Lung (tissue), 12 donors: ENCODE data around the gene AXIN2. TPM values are rescaled to one million over a fixed set of nuclear protein-coding genes. Genes with fewer than 3 reads are reported as not detected.

Source experiments
- ATAC-seq: fragments of 200-7000 bp; cut with Tn5 transposase; one replicate; pipeline ENCODE4 v1.9.1; 2020; ENCODE audit warnings: moderate number of reproducible peaks; ENCODE audit not compliant: insufficient read depth, low FRiP score
- DNase-seq, 3 donors: peaks; one replicate each; pipeline ENCODE4 v3.0.0-alpha.2; 2013 to 2017
- H3K27ac ChIP-seq, 2 donors: one replicate each; pipeline ENCODE4 v1.5.1; 2013; ENCODE audit warnings: mild to moderate bottlenecking in 2 of 2, moderate library complexity in 2 of 2, control low read depth in 1 of 2, inconsistent platforms in 1 of 2, low read depth in 1 of 2, low read length in 1 of 2
- H3K27me3 ChIP-seq, 3 donors: one replicate each; pipeline ENCODE4 v1.5.1; 2013; ENCODE audit warnings: low read length in 2 of 3; ENCODE audit not compliant: control insufficient read depth in 3 of 3, insufficient read depth in 3 of 3
- H3K36me3 ChIP-seq, 4 donors: one replicate each; pipeline ENCODE4 v1.5.1; 2013; ENCODE audit warnings: low read length in 4 of 4, mild to moderate bottlenecking in 1 of 4, moderate library complexity in 1 of 4; ENCODE audit not compliant: control insufficient read depth in 4 of 4, insufficient read depth in 4 of 4
- H3K4me1 ChIP-seq, 5 donors: one replicate each; pipeline ENCODE4 v1.5.1; 2013; ENCODE audit warnings: low read length in 5 of 5, mild to moderate bottlenecking in 2 of 5, moderate library complexity in 1 of 5; ENCODE audit not compliant: control insufficient read depth in 5 of 5, insufficient read depth in 5 of 5
- H3K4me3 ChIP-seq: one replicate; pipeline ENCODE4 v1.5.1; 2013; ENCODE audit warnings: mild to moderate bottlenecking, control low read depth, moderate library complexity
- H3K9ac ChIP-seq, 2 donors: one replicate each; pipeline ENCODE4 v1.5.1; 2013; ENCODE audit warnings: low read length in 2 of 2, control low read depth in 1 of 2; ENCODE audit not compliant: insufficient read depth in 1 of 2
- H3K9me3 ChIP-seq, 4 donors: one replicate each; pipeline ENCODE4 v1.5.1; 2013; ENCODE audit warnings: low read length in 3 of 4, mild to moderate bottlenecking in 1 of 4, moderate library complexity in 1 of 4; ENCODE audit not compliant: control insufficient read depth in 4 of 4, insufficient read depth in 3 of 4
- CTCF ChIP-seq: IDR thresholded peaks from 2 replicates; pipeline ENCODE4 v1.5.1; 2012; ENCODE audit warnings: mild to moderate bottlenecking; ENCODE audit errors: control extremely low read depth, extremely low read depth
- WGBS, 2 donors: extraction: QIAGEN DNeasy Blood & Tissue Kit; methylation state at CpG; one replicate each; pipeline ENCODE4 v1.1.7; 2013; 5-methylcytosine and 5-hydroxymethylcytosine counted together
- polyA plus RNA-seq, 2 donors: library from polyadenylated mRNA; stranded (reverse); fragments of 200-250 nt; gene quantifications; one replicate each; pipeline ENCODE4 v1.2.1, GENCODE V29; 2013
- total RNA-seq, 2 donors: library from RNA; depleted of rRNA in 1 of 2; stranded (reverse); fragments of >200 nt in 1 of 2; gene quantifications; one replicate each; pipeline ENCODE4 v1.2.1, GENCODE V29; 2014 to 2021
- donor health status: control.
- donor health status: control.
- donor health status: Bipolar disorder and iron deficiency.
- donor health status: healthy.
- donor health status: DM: yes; HTN: yes; CAD: no.

Gene AXIN2
- total and polyA plus RNA-seq, 4 donors: 13.0 to 127 (median 36.8) TPM

- Histone ChIP-seq H3K9me3 (no peaks in the 10 kb centered on the region), H3K9ac (no peak overlapping the region), H3K27me3 (no peaks in the 10 kb centered on the region), H3K36me3 (peaks cover 2 to 30% (median 16%) of the 10 kb centered on the region in 4 donors), H3K4me3 (no peak overlapping the region), H3K27ac (peak overlapping the region in 1 of 2 donors; percentile 52), H3K4me1 (peaks cover 7 to 57% (median 48%) of the 10 kb centered on the region in 5 donors)
- 58 to 67% methylated on average over 4 of the region's 4 CpGs for WGBS, 2 donors
- DNase-seq: no peak
- TF ChIP-seq CTCF: no peak
- ATAC-seq: no peak
These were observed 9.2 kb downstream of the AXIN2 start for GRCh38 chr17:65552214-65552613.

DNA sequence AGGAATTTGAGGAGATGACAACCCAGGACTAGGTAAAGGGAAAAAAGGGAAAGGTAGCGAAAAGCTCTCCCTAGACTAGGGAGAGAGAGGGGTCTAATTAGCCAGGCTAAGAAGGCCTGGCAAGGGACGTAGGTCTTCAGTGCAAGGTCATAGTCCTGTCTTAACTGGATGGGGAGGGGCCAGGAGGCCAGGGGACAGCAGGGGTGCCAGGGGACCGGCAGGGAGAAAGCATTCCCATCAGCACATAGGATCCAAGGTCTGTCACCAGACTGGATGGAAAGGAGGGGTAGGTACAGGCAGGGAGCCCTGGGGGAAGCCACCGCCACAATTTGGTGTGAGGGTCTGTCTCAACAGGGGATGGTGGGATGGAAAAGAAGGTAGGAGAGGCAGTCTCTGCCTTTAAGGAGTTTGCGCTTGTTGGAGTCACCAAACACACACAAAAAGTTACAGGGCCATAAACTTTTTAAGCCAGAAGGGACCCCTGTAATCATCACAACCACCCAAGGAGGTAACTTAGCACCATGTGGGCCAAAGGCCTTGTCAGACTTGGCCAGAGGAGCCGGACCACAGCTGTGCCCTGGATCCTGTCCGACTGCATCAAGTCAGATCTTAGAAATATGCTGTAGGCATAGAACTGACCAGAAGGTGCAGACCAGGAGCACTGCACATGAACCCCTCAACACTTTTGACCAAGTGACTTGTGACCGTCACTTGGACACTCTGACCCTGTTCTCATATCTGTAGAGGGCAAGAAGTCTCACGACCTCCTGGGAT lies 10.0 kb downstream of the AXIN2 start:
- TF ChIP-seq CTCF: no peak
- H3K4me1 ChIP-seq: peaks cover 12 to 61% (median 56%) of the 10 kb centered on the region in 5 donors
- no peak overlapping the region for H3K4me3 ChIP-seq
- no peaks in the 10 kb centered on the region for H3K27me3 ChIP-seq
- H3K9me3 ChIP-seq: no peaks in the 10 kb centered on the region
- peak in 2 of 3 donors; percentile 48 to 59 for DNase-seq
- no peak for ATAC-seq
- 72 to 88% methylated on average over 9 of the region's 9 CpGs for WGBS, 2 donors
- peaks cover 4 to 37% (median 16%) of the 10 kb centered on the region in 4 donors for H3K36me3 ChIP-seq
- no peak overlapping the region for H3K9ac ChIP-seq
- peak overlapping the region; percentile 52 to 61 for H3K27ac ChIP-seq

DNA sequence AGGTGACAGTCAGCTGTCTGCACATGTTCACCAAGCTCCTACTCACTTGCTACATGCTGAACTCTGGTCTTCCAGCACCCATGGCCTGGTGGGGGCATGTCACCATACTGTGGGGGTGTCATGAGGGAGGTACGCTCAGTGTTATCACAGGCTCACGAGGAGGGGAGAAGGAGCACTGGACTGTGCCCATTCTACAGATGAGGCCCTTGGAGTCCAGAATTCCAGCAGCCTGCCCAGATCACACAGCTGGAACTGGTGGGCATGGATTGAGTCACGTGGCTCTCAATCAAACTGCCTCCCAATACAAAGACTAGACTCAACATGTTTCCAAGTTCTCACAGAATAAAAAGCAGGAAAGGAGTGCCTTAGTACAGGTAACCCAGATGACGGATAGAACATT lies 10.7 kb downstream of the AXIN2 start:
- ATAC-seq (no peak), DNase-seq (no peak)
- Histone ChIP-seq H3K9me3 (no peaks in the 10 kb centered on the region), H3K27ac (peak overlapping the region; percentile 15 to 30), H3K4me3 (no peak overlapping the region), H3K27me3 (no peaks in the 10 kb centered on the region), H3K9ac (no peak overlapping the region), H3K36me3 (peaks cover 4 to 39% (median 16%) of the 10 kb centered on the region in 4 donors), H3K4me1 (peaks cover 12 to 61% (median 56%) of the 10 kb centered on the region in 5 donors)
- TF ChIP-seq CTCF: no peak
- WGBS, 2 donors: 87 to 93% methylated on average over 4 of the region's 4 CpGs
